Sigmoid colon (tissue), 4 donors: Measurements from ENCODE around the gene PRAME.

ENCODE experiments used
- EP300 ChIP-seq, 4 donors: sonication (generic); formaldehyde crosslinking; IDR thresholded peaks; one replicate each; pipeline ENCODE4 v1.6.1; 2017; ENCODE audit warnings: antibody characterized with exemption in 4 of 4
- POLR2A ChIP-seq, 2 donors: fragments of 450-650 bp; IDR thresholded peaks; one replicate each; pipeline ENCODE4 v1.6.1; 2016; ENCODE audit warnings: antibody characterized with exemption in 2 of 2, mild to moderate bottlenecking in 2 of 2, moderate library complexity in 2 of 2
- POLR2AphosphoS5 ChIP-seq, 4 donors: sonication (generic); formaldehyde crosslinking; IDR thresholded peaks; one replicate each; pipeline ENCODE4 v1.6.1; 2017; ENCODE audit warnings: antibody characterized with exemption in 4 of 4
- TF ChIP-seq, protein P1 (sequence below), 4 experiments: fragments of 450-650 bp in 3 of 4; fragments of 200-600 bp in 1 of 4; IDR thresholded peaks; one replicate each; pipeline ENCODE4 v1.5.1; 2016 to 2019; ENCODE audit warnings: antibody characterized with exemption in 4 of 4, mild to moderate bottlenecking in 3 of 4, moderate library complexity in 2 of 4

DNA sequence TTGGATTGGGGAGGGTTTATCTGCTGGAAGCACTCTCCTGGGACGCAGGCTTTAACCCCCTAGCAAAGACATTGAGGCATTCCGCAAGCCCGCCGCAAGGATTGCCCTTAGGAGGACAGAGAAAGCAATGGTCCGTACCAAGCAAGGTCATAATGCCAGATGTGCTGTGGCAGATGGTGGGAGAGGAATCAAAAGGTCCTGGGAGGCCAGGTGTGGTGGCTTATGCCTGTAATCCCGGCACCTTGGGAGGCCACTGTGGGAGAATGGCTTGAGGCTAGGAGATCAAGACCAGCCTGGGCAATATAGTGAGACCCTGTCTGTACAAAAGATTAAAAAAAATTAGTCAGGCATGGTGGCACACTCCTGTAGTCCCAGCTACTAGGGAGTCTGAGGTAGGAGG lies 12.4 kb upstream of the PRAME start:
- TF ChIP-seq, protein P1, sequence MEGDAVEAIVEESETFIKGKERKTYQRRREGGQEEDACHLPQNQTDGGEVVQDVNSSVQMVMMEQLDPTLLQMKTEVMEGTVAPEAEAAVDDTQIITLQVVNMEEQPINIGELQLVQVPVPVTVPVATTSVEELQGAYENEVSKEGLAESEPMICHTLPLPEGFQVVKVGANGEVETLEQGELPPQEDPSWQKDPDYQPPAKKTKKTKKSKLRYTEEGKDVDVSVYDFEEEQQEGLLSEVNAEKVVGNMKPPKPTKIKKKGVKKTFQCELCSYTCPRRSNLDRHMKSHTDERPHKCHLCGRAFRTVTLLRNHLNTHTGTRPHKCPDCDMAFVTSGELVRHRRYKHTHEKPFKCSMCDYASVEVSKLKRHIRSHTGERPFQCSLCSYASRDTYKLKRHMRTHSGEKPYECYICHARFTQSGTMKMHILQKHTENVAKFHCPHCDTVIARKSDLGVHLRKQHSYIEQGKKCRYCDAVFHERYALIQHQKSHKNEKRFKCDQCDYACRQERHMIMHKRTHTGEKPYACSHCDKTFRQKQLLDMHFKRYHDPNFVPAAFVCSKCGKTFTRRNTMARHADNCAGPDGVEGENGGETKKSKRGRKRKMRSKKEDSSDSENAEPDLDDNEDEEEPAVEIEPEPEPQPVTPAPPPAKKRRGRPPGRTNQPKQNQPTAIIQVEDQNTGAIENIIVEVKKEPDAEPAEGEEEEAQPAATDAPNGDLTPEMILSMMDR (IDR thresholded peaks at IDR 0.05): no peak
- TF ChIP-seq POLR2AphosphoS5 (IDR thresholded peaks at IDR 0.05): no peak
- TF ChIP-seq EP300 (IDR thresholded peaks at IDR 0.05): no peak
- no peak for TF ChIP-seq POLR2A (IDR thresholded peaks at IDR 0.05)
